Activated CD4-positive, alpha-beta T cell treated with anti-CD3 and anti-CD28 coated beads, Interleukin-2, Interleukin-6, amounts not matched to agents 100 ng/mL and 50 ng/mL, durations not matched to agents 16 hours and 8 hours (primary cell): ENCODE data around the gene UPK1A.
A peak's percentile ranks its signal among the peaks of the same experiment; 100 is the strongest.
"Not testable (repeated sequence)": the region's sequence is repeated elsewhere in the genome, so short reads cannot be mapped to it uniquely, and the experiment has no call there.

Experiments
- DNase-seq: peaks from one replicate; pipeline ENCODE4 v3.0.0-alpha.2; 2020

UPK1A gene

GRCh38 chr19:35644987-35645679 lies 21.2 kb upstream of the UPK1A start:
- DNase-seq: peak; percentile 86

- DNase-seq: no peak
These were observed 20.4 kb upstream of the UPK1A start for GRCh38 chr19:35645680-35646511.

DNA sequence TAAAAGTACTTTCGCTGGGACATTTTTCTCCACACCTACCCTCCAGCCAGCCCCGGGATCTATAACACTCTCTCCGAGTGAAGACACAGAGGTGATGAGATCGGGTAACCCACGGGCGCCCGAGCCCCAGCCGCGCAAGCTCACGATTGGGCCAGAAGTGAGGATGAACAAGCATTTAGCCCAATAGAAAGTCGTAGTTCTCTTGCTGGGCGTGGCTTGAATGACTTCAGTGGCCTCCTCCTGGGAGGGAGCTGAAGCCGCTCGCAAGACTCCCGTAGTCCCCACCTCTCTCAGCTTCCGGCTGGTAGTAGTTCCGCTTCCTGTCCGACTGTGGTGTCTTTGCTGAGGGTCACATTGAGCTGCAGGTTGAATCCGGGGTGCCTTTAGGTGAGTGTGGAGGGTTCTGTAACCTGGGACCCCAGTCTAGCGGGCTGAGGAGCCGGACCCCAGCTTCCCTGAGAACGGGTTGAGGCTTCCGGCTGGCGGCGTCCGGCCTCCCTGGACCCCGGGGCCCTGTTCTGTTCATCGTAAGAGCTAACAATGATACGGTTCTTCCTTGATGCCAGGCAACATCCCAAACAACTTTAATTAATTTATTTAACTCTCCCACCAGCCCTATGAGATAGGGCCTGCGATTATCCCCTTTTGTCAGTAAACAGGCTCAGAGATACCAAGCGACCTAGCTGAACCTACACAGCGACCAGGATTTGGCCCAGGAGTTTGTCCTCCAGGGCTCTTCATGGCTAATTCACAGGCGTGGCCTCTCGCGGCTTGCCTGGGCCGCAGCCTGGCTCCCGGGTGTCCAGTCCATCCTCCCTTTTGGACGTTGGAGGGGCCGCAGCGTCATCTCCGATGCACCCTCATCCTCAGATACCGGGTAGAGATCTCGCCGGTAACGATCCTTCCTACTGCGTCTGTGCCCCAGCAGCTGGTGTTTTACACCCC lies 18.0 kb upstream of the UPK1A start, which contains the start of gene COX6B1:
COX6B1 (plus strand) TSS at position 307 of the 945 bp plus-strand sequence. CDS start 2,921 bp downstream, outside the sequence.
- peak; percentile 97 for DNase-seq

DNA sequence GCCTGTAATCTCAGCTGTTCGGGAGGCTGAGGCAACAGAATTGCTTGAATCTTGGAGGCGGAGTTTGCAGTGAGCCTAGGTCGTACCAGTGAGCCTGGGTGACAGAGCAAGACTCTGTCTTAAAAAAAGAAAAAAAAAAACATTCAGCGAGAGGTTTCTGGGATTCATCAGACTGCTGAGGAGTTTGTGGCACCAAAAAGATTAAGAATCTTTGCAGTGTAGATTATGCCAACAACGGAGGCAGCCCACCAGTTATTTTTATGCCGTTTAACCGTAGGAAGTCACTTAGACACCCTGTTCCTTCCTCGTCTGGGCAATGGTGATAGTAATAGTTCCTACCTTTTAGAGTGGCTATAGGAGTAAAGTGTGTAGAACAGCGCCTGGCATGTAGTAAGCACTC lies 15.7 kb upstream of the UPK1A start:
- no peak for DNase-seq

- DNase-seq: not testable (repeated sequence)
These were observed 11.5 kb upstream of the UPK1A start for GRCh38 chr19:35654828-35655227.

GRCh38 chr19:35655600-35655999 lies 10.7 kb upstream of the UPK1A start:
- no peak for DNase-seq

- no peak for DNase-seq
These were observed 9.6 kb upstream of the UPK1A start for GRCh38 chr19:35656700-35657099.

- DNase-seq: no peak
These were observed 8.2 kb upstream of the UPK1A start for GRCh38 chr19:35657904-35658700.

DNA sequence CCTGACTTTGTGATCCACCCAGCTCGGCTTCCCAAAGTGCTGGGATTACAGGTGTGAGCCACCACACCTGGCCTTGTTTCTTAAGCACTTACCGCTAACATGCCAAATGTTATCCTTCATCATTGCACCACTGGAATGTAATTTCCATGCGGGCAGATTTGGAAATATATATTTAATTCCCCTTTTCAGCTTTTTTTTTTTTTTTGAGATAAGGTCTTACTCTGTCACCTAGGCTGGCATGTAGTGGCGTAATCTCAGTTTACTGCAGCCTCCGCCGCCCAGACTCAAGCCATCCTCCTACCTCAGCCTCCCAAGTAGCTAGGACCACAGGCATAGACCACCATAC lies 4.3 kb upstream of the UPK1A start:
- DNase-seq: no peak

DNA sequence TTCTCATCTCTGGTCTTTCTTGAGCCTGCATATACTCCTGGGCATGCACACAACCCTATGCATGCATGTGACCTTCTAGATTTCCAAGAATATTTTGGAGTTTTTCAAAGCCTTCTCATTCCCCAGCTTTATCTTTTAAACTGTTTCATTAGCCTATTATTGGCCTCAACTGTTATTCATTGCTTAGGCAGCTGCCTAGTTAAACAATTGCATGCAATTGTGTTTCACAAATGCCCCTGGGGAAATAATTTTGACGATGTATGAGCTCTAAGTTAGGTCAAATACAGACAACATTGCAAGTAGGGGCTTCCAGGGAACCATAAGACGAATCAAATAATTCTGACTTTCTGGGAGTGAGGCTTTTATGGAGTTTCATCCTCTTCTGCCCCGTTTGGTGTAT lies 2.3 kb upstream of the UPK1A start:
- DNase-seq: no peak

DNA sequence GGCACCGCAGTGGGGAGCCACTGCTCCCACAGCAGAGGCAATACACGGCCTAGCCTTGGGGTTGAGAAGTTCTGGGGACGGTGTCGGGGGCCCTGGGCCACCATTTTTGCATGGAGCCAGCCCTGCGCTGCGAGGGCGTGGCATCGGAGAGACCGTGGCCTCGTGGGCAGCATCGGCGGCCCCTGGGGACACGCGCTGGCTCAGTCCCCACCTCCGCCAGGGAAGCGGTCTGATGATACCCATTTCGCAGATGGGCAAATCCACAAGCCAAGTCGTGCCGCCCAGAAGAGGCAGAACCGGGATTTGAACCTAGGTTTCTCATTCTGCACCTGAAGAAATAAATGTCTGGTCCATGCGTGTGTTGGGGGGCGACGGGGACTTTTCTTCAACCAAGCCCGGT lies 1.2 kb upstream of the UPK1A start:
- DNase-seq: no peak

DNA sequence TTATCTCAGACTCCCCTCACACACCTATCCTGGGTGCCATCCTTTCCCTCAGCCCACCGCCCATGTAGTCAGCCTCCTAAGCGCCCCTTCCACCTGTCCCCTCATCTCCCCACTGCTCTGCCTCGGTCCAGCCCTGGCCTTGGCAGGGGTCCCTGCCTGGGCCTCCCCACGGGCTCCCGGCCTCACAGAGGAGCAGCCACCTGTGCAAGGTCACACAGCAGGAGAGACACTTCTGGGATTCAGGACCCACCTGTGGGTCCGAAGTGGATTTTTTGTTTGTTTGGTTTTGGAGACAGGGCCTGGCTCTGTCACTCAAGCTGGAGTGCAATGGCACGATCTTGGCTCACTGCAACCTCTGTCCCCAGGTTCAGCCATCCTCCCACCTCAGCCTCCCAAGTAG lies 713 bp upstream of the UPK1A start:
- DNase-seq: no peak

DNA sequence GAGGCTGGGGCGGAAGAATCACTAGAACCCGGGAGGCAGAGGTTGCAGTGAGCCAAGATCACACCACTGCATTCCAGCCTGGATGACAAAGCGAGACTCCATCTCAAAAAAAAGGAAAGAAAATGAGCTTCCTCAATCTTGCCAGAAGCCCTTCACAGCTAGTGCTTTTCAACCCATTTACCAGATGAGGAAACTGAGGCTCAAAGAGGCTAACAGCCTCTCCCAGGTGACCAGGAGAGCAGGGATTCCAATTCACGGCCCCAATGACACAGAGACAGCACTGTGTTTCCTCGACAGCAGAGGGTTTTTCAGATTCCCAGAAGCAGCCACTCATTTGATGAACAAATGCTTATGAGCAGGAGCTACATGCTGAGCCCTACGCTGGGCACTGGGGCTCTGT lies 3.2 kb downstream of the UPK1A start:
- no peak for DNase-seq

- no peak for DNase-seq
These were observed 3.7 kb downstream of the UPK1A start for GRCh38 chr19:35669974-35670373.

- no peak for DNase-seq
These were observed 4.4 kb downstream of the UPK1A start for GRCh38 chr19:35670686-35671085.

- no peak for DNase-seq
These were observed 5.5 kb downstream of the UPK1A start for GRCh38 chr19:35671818-35672217.

DNA sequence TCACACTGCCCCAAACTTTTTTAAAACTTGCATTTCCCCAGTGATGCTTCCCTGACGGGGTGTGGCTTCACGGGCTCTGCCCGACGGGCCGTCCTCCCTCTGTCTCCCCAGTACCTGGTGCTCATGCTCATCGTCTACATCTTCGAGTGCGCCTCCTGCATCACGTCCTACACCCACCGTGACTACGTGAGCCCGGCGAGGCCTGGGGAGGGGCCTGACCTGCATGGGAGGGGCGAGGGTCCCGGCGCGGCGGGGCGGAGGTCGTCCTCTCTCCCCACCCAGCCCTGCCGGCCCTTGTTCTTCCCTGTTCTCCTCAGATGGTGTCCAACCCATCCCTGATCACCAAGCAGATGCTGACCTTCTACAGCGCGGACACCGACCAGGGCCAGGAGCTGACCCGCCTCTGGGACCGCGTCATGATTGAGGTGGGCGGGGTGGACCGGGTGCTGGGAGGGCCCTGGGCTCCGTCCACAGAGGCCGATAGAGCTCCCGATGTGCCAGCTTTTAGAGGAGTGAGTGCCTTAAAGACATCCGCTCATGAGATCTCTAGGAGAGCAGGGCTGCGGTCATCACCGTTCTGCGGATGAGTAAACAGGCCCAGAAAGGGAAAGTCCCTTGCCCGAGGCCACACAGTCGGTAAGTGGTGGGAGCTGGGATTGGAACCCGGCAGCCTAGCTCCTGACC lies 6.9 kb downstream of the UPK1A start:
- peak; percentile 81 for DNase-seq

- no peak for DNase-seq
These were observed 9.3 kb downstream of the UPK1A start for GRCh38 chr19:35675589-35676140.

DNA sequence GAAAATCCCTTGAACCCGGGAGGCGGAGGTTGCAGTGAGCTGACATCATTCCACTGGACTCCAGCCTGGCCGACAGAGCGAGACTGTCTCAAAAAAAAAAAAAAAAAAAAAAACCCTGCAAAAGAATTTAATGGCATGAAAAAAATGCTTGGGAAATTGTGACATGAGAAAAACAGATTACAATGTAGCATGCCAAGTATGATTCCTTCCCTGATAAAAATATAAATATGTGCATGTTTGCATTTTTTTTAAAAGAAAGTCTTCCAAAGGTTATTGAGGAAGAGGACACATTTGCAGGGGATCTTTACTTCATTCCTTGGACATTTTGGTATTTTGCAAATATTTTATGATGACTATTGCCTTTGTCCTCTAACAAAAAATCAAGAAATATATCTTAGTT lies 23.5 kb downstream of the UPK1A start:
- no peak for DNase-seq

DNA sequence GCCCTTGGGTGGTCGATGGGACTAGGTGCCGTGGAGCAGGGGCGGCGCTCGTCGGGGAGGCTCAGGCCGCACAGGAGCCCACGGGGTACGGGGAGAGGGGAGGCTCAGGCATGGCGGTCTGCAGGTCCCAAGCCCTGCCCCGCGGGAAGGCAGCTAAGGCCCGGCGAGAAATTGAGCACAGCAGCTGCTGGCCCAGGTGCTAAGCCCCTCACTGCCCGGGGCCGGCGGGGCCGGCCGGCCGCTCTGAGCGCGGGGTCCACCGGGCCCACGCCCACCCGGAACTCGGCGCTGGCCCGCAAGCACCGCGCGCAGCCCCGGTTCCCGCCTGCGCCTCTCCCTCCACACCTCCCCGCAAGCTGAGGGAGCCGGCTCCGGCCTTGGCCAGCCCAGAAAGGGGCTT lies 24.8 kb downstream of the UPK1A start:
- DNase-seq: not testable (repeated sequence)

DNA sequence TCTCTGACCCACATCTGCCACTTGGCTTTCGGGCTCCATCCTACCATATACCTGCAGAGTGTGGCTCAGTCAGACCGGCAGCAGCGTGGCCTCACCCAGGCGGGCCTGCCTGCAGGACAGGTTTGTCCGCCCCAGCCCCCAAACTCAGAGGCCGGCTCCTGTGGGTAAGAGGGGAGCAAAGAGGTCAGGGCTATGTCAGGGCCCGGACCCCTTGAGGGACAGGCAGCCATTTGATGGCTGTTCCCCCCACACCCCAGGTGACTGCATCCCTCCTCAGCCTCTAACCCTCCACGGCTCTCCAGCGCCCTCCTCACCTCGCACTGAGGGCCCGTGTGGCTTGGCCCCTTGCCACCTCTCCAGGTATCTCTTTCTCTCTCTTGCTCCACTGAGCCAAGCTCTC lies 25.7 kb downstream of the UPK1A start:
- DNase-seq: no peak
